CD4-positive, alpha-beta T cell (primary cell): ENCODE measurements around the gene IQCH. TPM values are rescaled to one million over a fixed set of nuclear protein-coding genes. Genes with fewer than 3 reads are reported as not detected.

Source experiments
- ATAC-seq: fragments of 200-7000 bp; cut with Tn5 transposase; one replicate; pipeline ENCODE4 v1.10.0; 2022; ENCODE audit warnings: mild to moderate bottlenecking; ENCODE audit not compliant: poor library complexity
- CTCF ChIA-PET: fragments of 350-600 bp; sonication (Branson Sonifier 250); formaldehyde crosslinking; loops from one replicate; lab custom pipeline; 2021; ENCODE audit warnings: antibody characterized with exemption, inconsistent platforms; lab: Charles Lee
- POLR2A ChIA-PET: fragments of 350-600 bp; sonication (Branson Sonifier 250); formaldehyde crosslinking; loops from one replicate; lab custom pipeline; 2021; ENCODE audit warnings: antibody characterized with exemption, inconsistent platforms; lab: Charles Lee
- DNase-seq, 14 experiments: peaks; one replicate each; pipeline ENCODE4 v3.0.0-alpha.2; 2013 to 2020; ENCODE audit warnings: mixed read lengths in 2 of 14
- H3K27ac ChIP-seq, 2 donors: one replicate each; pipeline versions ENCODE4 v1.5.1 to v1.7.0; 2013; ENCODE audit warnings: low read length in 2 of 2, low read depth in 1 of 2, mild to moderate bottlenecking in 1 of 2
- H3K27me3 ChIP-seq, 2 experiments: 1 replicate in 1 of 2; 2 replicates in 1 of 2; pipeline versions ENCODE4 v1.6.1 to v1.7.0; 2013; ENCODE audit warnings: low read length in 2 of 2, control low read depth in 1 of 2, mild to moderate bottlenecking in 1 of 2, moderate library complexity in 1 of 2; ENCODE audit not compliant: insufficient read depth in 2 of 2, control insufficient read depth in 1 of 2
- H3K36me3 ChIP-seq: one replicate; pipeline ENCODE4 v1.6.1; 2013; ENCODE audit warnings: low read length, control low read depth; ENCODE audit not compliant: insufficient read depth
- H3K4me1 ChIP-seq: one replicate; pipeline ENCODE4 v1.6.1; 2013; ENCODE audit warnings: low read length, control low read depth; ENCODE audit not compliant: insufficient read depth
- H3K4me3 ChIP-seq: one replicate; pipeline ENCODE4 v1.5.1; 2013; ENCODE audit warnings: mild to moderate bottlenecking, low read length, moderate library complexity
- H3K9me3 ChIP-seq, 2 experiments: 1 replicate in 1 of 2; 2 replicates in 1 of 2; pipeline versions ENCODE4 v1.6.1 to v1.7.0; 2013; ENCODE audit warnings: low read length in 2 of 2, mild to moderate bottlenecking in 2 of 2, control low read depth in 1 of 2, moderate library complexity in 1 of 2; ENCODE audit not compliant: control insufficient read depth in 1 of 2, insufficient read depth in 1 of 2
- H3K27ac Mint-ChIP-seq: one replicate; pipeline ENCODE4 v1.8.0; 2020; ENCODE audit warnings: mixed read lengths
- H3K27me3 Mint-ChIP-seq: one replicate; pipeline ENCODE4 v1.8.0; 2021; ENCODE audit warnings: mixed read lengths
- H3K36me3 Mint-ChIP-seq: one replicate; pipeline ENCODE4 v1.8.0; 2021; ENCODE audit warnings: low read depth, mixed read lengths
- H3K4me1 Mint-ChIP-seq: one replicate; pipeline ENCODE4 v1.8.0; 2021; ENCODE audit warnings: low read depth, mixed read lengths
- H3K4me3 Mint-ChIP-seq: one replicate; pipeline ENCODE4 v1.8.0; 2020; ENCODE audit warnings: mild to moderate bottlenecking, mixed read lengths
- H3K9me3 Mint-ChIP-seq: one replicate; pipeline ENCODE4 v1.8.0; 2020; ENCODE audit warnings: mixed read lengths
- CTCF ChIP-seq: fragments of 200-600 bp; IDR thresholded peaks from one replicate; pipeline ENCODE4 v1.8.0; 2022; ENCODE audit warnings: antibody characterized with exemption, mild to moderate bottlenecking
- intact Hi-C, 2 experiments: fragments of 100-400 bp; cut with DNase I in 1 of 2; cut with micrococcal nuclease in 1 of 2; formaldehyde crosslinking; loops; one replicate each; pipeline versions ENCODE4 v1.15.1 to v1.9.0; 2023 to 2025; cut with DNase I, micrococcal nuclease
- total RNA-seq, 174 experiments: library from RNA in 2 of 174; stranded (reverse) in 2 of 174; gene quantifications; one replicate each; pipeline ENCODE4 v1.2.3 and lab custom pipeline; 2021 to 2026

The IQCH gene
- total RNA-seq, 2 experiments from 2014 or later = 0.85 to 1.3 TPM

GRCh38 chr15:67232591-67232990 lies 22.0 kb upstream of the IQCH start:
- ChIA-PET CTCF (no interaction called here), POLR2A (no interaction called here)
- intact Hi-C loops = no loop called here
- no peak overlapping the region for H3K27ac Mint-ChIP-seq
- peaks cover 5% of the 10 kb centered on the region for H3K4me1 ChIP-seq
- no peak overlapping the region for H3K27ac ChIP-seq
- H3K27me3 Mint-ChIP-seq = no peaks in the 10 kb centered on the region
- H3K36me3 ChIP-seq = peaks cover 60% of the 10 kb centered on the region
- no peak for ATAC-seq
- DNase-seq = no peak
- H3K9me3 ChIP-seq = no peaks in the 10 kb centered on the region
- H3K36me3 Mint-ChIP-seq = peaks cover 90% of the 10 kb centered on the region
- H3K9me3 Mint-ChIP-seq = no peaks in the 10 kb centered on the region
- H3K27me3 ChIP-seq = no peaks in the 10 kb centered on the region
- TF ChIP-seq CTCF = no peak
- peaks cover 25% of the 10 kb centered on the region for H3K4me1 Mint-ChIP-seq
- H3K4me3 ChIP-seq = no peak overlapping the region
- H3K4me3 Mint-ChIP-seq = no peak overlapping the region

GRCh38 chr15:67240235-67241131 lies 14.1 kb upstream of the IQCH start:
- Histone ChIP-seq H3K27me3 (no peaks in the 10 kb centered on the region), H3K36me3 (peaks cover 11% of the 10 kb centered on the region), H3K4me1 (peaks cover 28% of the 10 kb centered on the region), H3K9me3 (no peaks in the 10 kb centered on the region), H3K27ac (peak overlapping the region in 1 of 2 donors; percentile 63), H3K4me3 (no peak overlapping the region)
- POLR2A ChIA-PET = interaction anchor here (0.6 to 1.5 kb wide), 9 partner anchors 14 to 294 kb away, joined by 3 to 13 read pairs (median 3); partner anchors contain the start of genes AAGAB, IQCH and SMAD3
- peaks cover 26% of the 10 kb centered on the region for H3K36me3 Mint-ChIP-seq
- peaks cover 61% of the 10 kb centered on the region for H3K4me1 Mint-ChIP-seq
- ATAC-seq (peak; percentile 84), DNase-seq (peak in 10 of 14 experiments; percentile 7 to 68 (median 26))
- H3K4me3 Mint-ChIP-seq = peak overlapping the region; percentile 16
- CTCF ChIA-PET = interaction anchor here (0.5 to 3.0 kb wide), 14 partner anchors 9 to 294 kb away, joined by 3 to 12 read pairs (median 3); partner anchors contain the start of genes AAGAB and IQCH
- intact Hi-C loops = loop anchor here (1.0 to 10.0 kb wide), 5 partner anchors 14 to 594 kb away; partner anchors contain the start of genes AAGAB (in 1 of the 2) and IQCH (in 1 of the 2)
- H3K27me3 Mint-ChIP-seq = no peaks in the 10 kb centered on the region
- no peaks in the 10 kb centered on the region for H3K9me3 Mint-ChIP-seq
- H3K27ac Mint-ChIP-seq = peak overlapping the region; percentile 66
- TF ChIP-seq CTCF = peak; percentile 52

- ATAC-seq (peak; percentile 30), DNase-seq (peak in 3 of 14 experiments; percentile 27 to 58 (median 31))
- H3K4me1 ChIP-seq = peaks cover 28% of the 10 kb centered on the region
- POLR2A ChIA-PET = interaction anchor here (0.8 to 1.5 kb wide), 4 partner anchors 13 to 176 kb away, joined by 3 to 13 read pairs (median 4); partner anchors contain the start of genes AAGAB, IQCH and SMAD3
- peak overlapping the region; percentile 8 for H3K4me3 Mint-ChIP-seq
- H3K4me1 Mint-ChIP-seq = peaks cover 63% of the 10 kb centered on the region
- no peaks in the 10 kb centered on the region for H3K9me3 ChIP-seq
- peaks cover 10% of the 10 kb centered on the region for H3K36me3 ChIP-seq
- no peaks in the 10 kb centered on the region for H3K27me3 Mint-ChIP-seq
- peak overlapping the region; percentile 66 for H3K27ac Mint-ChIP-seq
- peak overlapping the region in 1 of 2 donors; percentile 63 for H3K27ac ChIP-seq
- H3K27me3 ChIP-seq = no peaks in the 10 kb centered on the region
- intact Hi-C loops = loop anchor here (2.0 to 10.0 kb wide), 4 partner anchors 14 to 594 kb away; partner anchors contain the start of genes AAGAB (in 1 of the 2) and IQCH (in 1 of the 2)
- CTCF ChIA-PET = interaction anchor here (0.9 to 3.0 kb wide), 5 partner anchors 12 to 293 kb away, joined by 3 to 12 read pairs (median 4); partner anchors contain the start of genes AAGAB and IQCH
- H3K9me3 Mint-ChIP-seq = no peaks in the 10 kb centered on the region
- H3K36me3 Mint-ChIP-seq = peaks cover 24% of the 10 kb centered on the region
- H3K4me3 ChIP-seq = peak overlapping the region; percentile 27
- no peak for TF ChIP-seq CTCF
These were observed 13.3 kb upstream of the IQCH start for GRCh38 chr15:67241132-67241855.
